Neural cell (in vitro differentiated cells): ENCODE measurements around the gene OR5B2. TPM values are rescaled to one million over a fixed set of nuclear protein-coding genes. Genes with fewer than 3 reads are reported as not detected.

Experiments
- H2AFZ ChIP-seq: fragments of 200-600, 300-800 bp; sonication (generic), shearing (Covaris generic); 2 replicates; pipeline ENCODE4 v1.6.0; 2014; ENCODE audit warnings: low read depth, mild to moderate bottlenecking, antibody characterized with exemption, low read length, moderate library complexity
- H3F3A ChIP-seq: fragments of 200-600 bp; shearing (Covaris generic); 2 replicates; pipeline ENCODE4 v1.6.1; 2016; ENCODE audit warnings: mild to moderate bottlenecking, moderate library complexity, mixed read lengths, antibody characterized with exemption, low read length; ENCODE audit not compliant: insufficient read depth, poor library complexity, severe bottlenecking
- H3K27ac ChIP-seq: fragments of 200-600, 300-800 bp; sonication (generic), shearing (Covaris generic); 2 replicates; pipeline ENCODE4 v1.5.1; 2014; ENCODE audit warnings: mild to moderate bottlenecking, low read length, moderate library complexity
- H3K27me3 ChIP-seq: fragments of 300-800, 200-600 bp; sonication (generic), shearing (Covaris generic); 2 replicates; pipeline ENCODE4 v1.6.0; 2014; ENCODE audit warnings: mild to moderate bottlenecking, low read depth, low read length, moderate library complexity; ENCODE audit not compliant: insufficient read depth
- H3K36me3 ChIP-seq: fragments of 300-800, 200-600 bp; sonication (generic), shearing (Covaris generic); 2 replicates; pipeline ENCODE4 v1.5.1; 2014; ENCODE audit warnings: mild to moderate bottlenecking, antibody characterized with exemption, low read length, moderate library complexity; ENCODE audit not compliant: insufficient read depth
- H3K4me2 ChIP-seq: fragments of 300-800, 200-600 bp; sonication (generic), shearing (Covaris generic); 2 replicates; pipeline ENCODE4 v1.6.0; 2014; ENCODE audit warnings: mild to moderate bottlenecking, low read length
- H3K4me3 ChIP-seq: fragments of 300-800, 200-600 bp; sonication (generic), shearing (Covaris generic); 2 replicates; pipeline ENCODE4 v1.5.1; 2014; ENCODE audit warnings: mild to moderate bottlenecking, low read length, moderate library complexity
- H3K79me2 ChIP-seq: fragments of 200-600 bp; shearing (Covaris generic); replicated peaks from 2 replicates; pipeline ENCODE4 v1.6.0; 2014; ENCODE audit warnings: mild to moderate bottlenecking, low read length, moderate library complexity; ENCODE audit not compliant: insufficient read depth
- H3K9ac ChIP-seq: fragments of 300-800, 200-600 bp; sonication (generic), shearing (Covaris generic); 2 replicates; pipeline ENCODE4 v1.6.1; 2016; ENCODE audit warnings: mild to moderate bottlenecking, low read length, mixed read lengths
- H3K9me2 ChIP-seq: fragments of 200-600 bp; shearing (Covaris generic); 2 replicates; pipeline ENCODE4 v1.6.1; 2016; ENCODE audit warnings: mild to moderate bottlenecking, low read length, mixed read lengths; ENCODE audit not compliant: insufficient read depth
- H3K9me3 ChIP-seq: fragments of 200-600, 300-800 bp; sonication (generic), shearing (Covaris generic); 2 replicates; pipeline ENCODE4 v1.6.1; 2016; ENCODE audit warnings: mild to moderate bottlenecking, mixed run types, low read length, moderate library complexity, mixed read lengths
- H4K20me1 ChIP-seq: fragments of 200-600 bp; shearing (Covaris generic); 2 replicates; pipeline ENCODE4 v1.6.1; 2016; ENCODE audit warnings: mild to moderate bottlenecking, mixed run types; ENCODE audit not compliant: insufficient read depth
- EP300 ChIP-seq: fragments of 450-650 bp; conservative IDR thresholded peaks from 2 replicates; pipeline ENCODE4 v1.6.1; 2014; ENCODE audit warnings: antibody characterized with exemption, mild to moderate bottlenecking, moderate library complexity; ENCODE audit not compliant: poor library complexity, severe bottlenecking
- EZH2 ChIP-seq: fragments of 200-600, 300-800 bp; shearing (Covaris generic), sonication (generic); IDR thresholded peaks from 2 replicates; pipeline ENCODE4 v1.6.1; 2014; ENCODE audit warnings: antibody characterized with exemption, low read length, borderline replicate concordance, mild to moderate bottlenecking; ENCODE audit not compliant: insufficient read depth, poor library complexity, severe bottlenecking
- MXI1 ChIP-seq: fragments of 450-650 bp; conservative IDR thresholded peaks from 2 replicates; pipeline ENCODE4 v1.6.1; 2014; ENCODE audit warnings: antibody characterized with exemption, mild to moderate bottlenecking; ENCODE audit not compliant: poor library complexity, severe bottlenecking
- POLR2AphosphoS5 ChIP-seq: IDR thresholded peaks from 2 replicates; pipeline ENCODE4 v1.6.1; 2012
- RAD21 ChIP-seq: fragments of 450-650 bp; conservative IDR thresholded peaks from 2 replicates; pipeline ENCODE4 v1.6.1; 2014; ENCODE audit warnings: antibody characterized with exemption, mild to moderate bottlenecking, moderate library complexity
- SMC3 ChIP-seq: fragments of 450-650 bp; conservative IDR thresholded peaks from 2 replicates; pipeline ENCODE4 v1.6.1; 2014; ENCODE audit warnings: antibody characterized with exemption, mild to moderate bottlenecking, moderate library complexity; ENCODE audit not compliant: poor library complexity
- TAF1 ChIP-seq: IDR thresholded peaks from 2 replicates; pipeline ENCODE4 v1.6.1; 2012; ENCODE audit warnings: low read depth
- polyA plus RNA-seq: library from polyadenylated mRNA; depleted of rRNA; stranded (reverse); fragments of >200 nt; gene quantifications from 2 replicates; pipeline ENCODE4 v1.2.3, GENCODE V29; 2014
- TF ChIP-seq, protein P1 (sequence below): IDR thresholded peaks from 2 replicates; pipeline ENCODE4 v1.6.1; 2012; ENCODE audit warnings: borderline replicate concordance
- TF ChIP-seq, protein P2 (sequence below): fragments of 450-650 bp; IDR thresholded peaks from 2 replicates; pipeline ENCODE4 v1.5.1; 2014; ENCODE audit warnings: antibody characterized with exemption, mild to moderate bottlenecking, moderate library complexity; ENCODE audit not compliant: poor library complexity, severe bottlenecking

Gene OR5B2
- polyA plus RNA-seq, 1 donor from 2014 or later = not detected

- Histone ChIP-seq H3K27me3 (no peaks in the 10 kb centered on the region), H3K36me3 (no peaks in the 10 kb centered on the region), H3K4me2 (no peak overlapping the region), H3K4me3 (no peak overlapping the region), H2AFZ (no peak overlapping the region), H3K9me3 (no peaks in the 10 kb centered on the region), H3K9ac (no peak overlapping the region), H4K20me1 (no peaks in the 10 kb centered on the region), H3K9me2 (no peaks in the 10 kb centered on the region), H3K27ac (no peak overlapping the region), H3F3A (no peaks in the 10 kb centered on the region), H3K79me2 (no peaks in the 10 kb centered on the region)
- TF ChIP-seq EZH2 = no peak
- TF ChIP-seq MXI1 = no peak
- TF ChIP-seq, protein P1, sequence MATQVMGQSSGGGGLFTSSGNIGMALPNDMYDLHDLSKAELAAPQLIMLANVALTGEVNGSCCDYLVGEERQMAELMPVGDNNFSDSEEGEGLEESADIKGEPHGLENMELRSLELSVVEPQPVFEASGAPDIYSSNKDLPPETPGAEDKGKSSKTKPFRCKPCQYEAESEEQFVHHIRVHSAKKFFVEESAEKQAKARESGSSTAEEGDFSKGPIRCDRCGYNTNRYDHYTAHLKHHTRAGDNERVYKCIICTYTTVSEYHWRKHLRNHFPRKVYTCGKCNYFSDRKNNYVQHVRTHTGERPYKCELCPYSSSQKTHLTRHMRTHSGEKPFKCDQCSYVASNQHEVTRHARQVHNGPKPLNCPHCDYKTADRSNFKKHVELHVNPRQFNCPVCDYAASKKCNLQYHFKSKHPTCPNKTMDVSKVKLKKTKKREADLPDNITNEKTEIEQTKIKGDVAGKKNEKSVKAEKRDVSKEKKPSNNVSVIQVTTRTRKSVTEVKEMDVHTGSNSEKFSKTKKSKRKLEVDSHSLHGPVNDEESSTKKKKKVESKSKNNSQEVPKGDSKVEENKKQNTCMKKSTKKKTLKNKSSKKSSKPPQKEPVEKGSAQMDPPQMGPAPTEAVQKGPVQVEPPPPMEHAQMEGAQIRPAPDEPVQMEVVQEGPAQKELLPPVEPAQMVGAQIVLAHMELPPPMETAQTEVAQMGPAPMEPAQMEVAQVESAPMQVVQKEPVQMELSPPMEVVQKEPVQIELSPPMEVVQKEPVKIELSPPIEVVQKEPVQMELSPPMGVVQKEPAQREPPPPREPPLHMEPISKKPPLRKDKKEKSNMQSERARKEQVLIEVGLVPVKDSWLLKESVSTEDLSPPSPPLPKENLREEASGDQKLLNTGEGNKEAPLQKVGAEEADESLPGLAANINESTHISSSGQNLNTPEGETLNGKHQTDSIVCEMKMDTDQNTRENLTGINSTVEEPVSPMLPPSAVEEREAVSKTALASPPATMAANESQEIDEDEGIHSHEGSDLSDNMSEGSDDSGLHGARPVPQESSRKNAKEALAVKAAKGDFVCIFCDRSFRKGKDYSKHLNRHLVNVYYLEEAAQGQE = no peak
- no peak for TF ChIP-seq SMC3
Observed at GRCh38 chr11:58451585-58451984, 23.7 kb upstream of the OR5B2 start.

GRCh38 chr11:58446294-58446693 is 18.4 kb upstream of the OR5B2 start:
- Histone ChIP-seq H3K9me3 (no peaks in the 10 kb centered on the region), H3F3A (no peaks in the 10 kb centered on the region), H3K9me2 (no peaks in the 10 kb centered on the region), H3K4me2 (no peak overlapping the region), H3K27me3 (no peaks in the 10 kb centered on the region), H3K79me2 (no peaks in the 10 kb centered on the region), H3K36me3 (no peaks in the 10 kb centered on the region), H3K9ac (no peak overlapping the region), H3K27ac (no peak overlapping the region), H4K20me1 (no peaks in the 10 kb centered on the region), H2AFZ (no peak overlapping the region), H3K4me3 (no peak overlapping the region)
- TF ChIP-seq SMC3 (no peak), EZH2 (no peak), RAD21 (no peak), POLR2AphosphoS5 (no peak), EP300 (no peak), TAF1 (no peak), MXI1 (no peak)
- TF ChIP-seq, protein P2, sequence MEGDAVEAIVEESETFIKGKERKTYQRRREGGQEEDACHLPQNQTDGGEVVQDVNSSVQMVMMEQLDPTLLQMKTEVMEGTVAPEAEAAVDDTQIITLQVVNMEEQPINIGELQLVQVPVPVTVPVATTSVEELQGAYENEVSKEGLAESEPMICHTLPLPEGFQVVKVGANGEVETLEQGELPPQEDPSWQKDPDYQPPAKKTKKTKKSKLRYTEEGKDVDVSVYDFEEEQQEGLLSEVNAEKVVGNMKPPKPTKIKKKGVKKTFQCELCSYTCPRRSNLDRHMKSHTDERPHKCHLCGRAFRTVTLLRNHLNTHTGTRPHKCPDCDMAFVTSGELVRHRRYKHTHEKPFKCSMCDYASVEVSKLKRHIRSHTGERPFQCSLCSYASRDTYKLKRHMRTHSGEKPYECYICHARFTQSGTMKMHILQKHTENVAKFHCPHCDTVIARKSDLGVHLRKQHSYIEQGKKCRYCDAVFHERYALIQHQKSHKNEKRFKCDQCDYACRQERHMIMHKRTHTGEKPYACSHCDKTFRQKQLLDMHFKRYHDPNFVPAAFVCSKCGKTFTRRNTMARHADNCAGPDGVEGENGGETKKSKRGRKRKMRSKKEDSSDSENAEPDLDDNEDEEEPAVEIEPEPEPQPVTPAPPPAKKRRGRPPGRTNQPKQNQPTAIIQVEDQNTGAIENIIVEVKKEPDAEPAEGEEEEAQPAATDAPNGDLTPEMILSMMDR = no peak

DNA sequence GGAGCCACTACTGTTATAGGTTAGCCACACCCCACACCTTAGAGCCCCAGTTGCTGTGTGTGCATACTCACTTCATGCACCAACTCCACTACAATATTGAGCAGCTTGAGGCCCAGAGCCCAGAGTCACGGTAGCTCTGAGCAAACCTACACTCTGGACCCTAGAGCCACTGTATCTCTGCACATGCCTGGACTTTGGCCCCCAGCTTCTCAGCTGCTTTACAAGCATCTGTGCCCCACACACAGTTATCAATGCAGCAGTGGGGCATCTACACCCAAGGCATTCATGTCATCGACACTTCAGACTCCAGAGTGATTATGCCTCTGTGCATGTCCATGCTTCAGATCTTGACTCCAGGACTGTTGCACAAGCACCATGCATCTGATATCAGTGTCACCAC is 16.4 kb upstream of the OR5B2 start:
- H3K9me2 ChIP-seq = no peaks in the 10 kb centered on the region
- no peaks in the 10 kb centered on the region for H3K79me2 ChIP-seq
- no peak overlapping the region for H2AFZ ChIP-seq
- TF ChIP-seq MXI1 = no peak
- TF ChIP-seq RAD21 = no peak
- no peak for TF ChIP-seq EP300
- TF ChIP-seq, protein P2 = no peak
- TF ChIP-seq, protein P1 = no peak
- TF ChIP-seq TAF1 = no peak
- no peak for TF ChIP-seq EZH2
- no peak for TF ChIP-seq POLR2AphosphoS5
- no peak for TF ChIP-seq SMC3
- no peaks in the 10 kb centered on the region for H3F3A ChIP-seq
- H3K27ac ChIP-seq = no peak overlapping the region
- H3K4me3 ChIP-seq = no peak overlapping the region
- no peaks in the 10 kb centered on the region for H3K9me3 ChIP-seq
- no peak overlapping the region for H3K9ac ChIP-seq
- no peaks in the 10 kb centered on the region for H3K36me3 ChIP-seq
- H4K20me1 ChIP-seq = no peaks in the 10 kb centered on the region
- H3K4me2 ChIP-seq = no peak overlapping the region
- no peaks in the 10 kb centered on the region for H3K27me3 ChIP-seq
